ENCODE data around the gene PROC.

The PROC gene

GRCh38 chr2:127414638-127415592, 3.3 kb upstream of the PROC start:
- no peak for ATAC-seq
- no peak for DNase-seq

GRCh38 chr2:127415593-127416505, 2.4 kb upstream of the PROC start:
- DNase-seq (peak; percentile 87), ATAC-seq (peak; percentile 92)

GRCh38 chr2:127416506-127417001, 1.7 kb upstream of the PROC start:
- no peak for ATAC-seq
- no peak for DNase-seq

GRCh38 chr2:127417406-127417805, 821 bp upstream of the PROC start:
- DNase-seq (no peak), ATAC-seq (no peak)

GRCh38 chr2:127419112-127419430, 844 bp downstream of the PROC start:
- ATAC-seq: no peak
- no peak for DNase-seq

- ATAC-seq (no peak), DNase-seq (no peak)
Measured at GRCh38 chr2:127419448-127420038, 1.3 kb downstream of the PROC start.

- DNase-seq (no peak), ATAC-seq (no peak)
Measured at GRCh38 chr2:127420039-127420864, 2.0 kb downstream of the PROC start.

- no peak for ATAC-seq
- DNase-seq: no peak
Measured at GRCh38 chr2:127421116-127421800, 3.0 kb downstream of the PROC start.

GRCh38 chr2:127421871-127422558, 3.8 kb downstream of the PROC start:
- ATAC-seq (no peak), DNase-seq (no peak)

GRCh38 chr2:127422559-127423477, 4.6 kb downstream of the PROC start:
- ATAC-seq (peak; percentile 34), DNase-seq (peak; percentile 15)

- ATAC-seq (peak; percentile 35), DNase-seq (no peak)
Measured at GRCh38 chr2:127423478-127423843, 5.2 kb downstream of the PROC start.

GRCh38 chr2:127423880-127424279, 5.7 kb downstream of the PROC start:
- ATAC-seq: no peak
- DNase-seq: no peak

GRCh38 chr2:127424598-127425520, 6.6 kb downstream of the PROC start:
- ATAC-seq (no peak), DNase-seq (no peak)

- ATAC-seq (no peak), DNase-seq (no peak)
Measured at GRCh38 chr2:127425540-127426490, 7.6 kb downstream of the PROC start.

GRCh38 chr2:127426501-127427354, 8.5 kb downstream of the PROC start:
- ATAC-seq: no peak
- no peak for DNase-seq

Data from stimulated activated naive CD8-positive, alpha-beta T cell treated with anti-CD3 and anti-CD28 coated beads, Interleukin-15, Interleukin-2, amounts not matched to agents 100 U/mL and 50 U/mL, for 24 hours (primary cell).